Thyroid gland (tissue), 4 donors: ENCODE measurements around the gene CD274.

Experiments
- POLR2A ChIP-seq, 2 donors: fragments of 450-650 bp; IDR thresholded peaks; one replicate each; pipeline ENCODE4 v1.6.1; 2017; ENCODE audit warnings: antibody characterized with exemption in 2 of 2, mild to moderate bottlenecking in 2 of 2, moderate library complexity in 1 of 2
- TF ChIP-seq, protein P1 (sequence below), 6 experiments: fragments of 200-600 bp in 3 of 6; fragments of 450-650 bp in 3 of 6; sonication (generic) in 3 of 6; IDR thresholded peaks; one replicate each; pipeline ENCODE4 v1.5.1; 2016 to 2019; ENCODE audit warnings: antibody characterized with exemption in 6 of 6, mild to moderate bottlenecking in 2 of 6, inconsistent platforms in 1 of 6, moderate library complexity in 1 of 6

DNA sequence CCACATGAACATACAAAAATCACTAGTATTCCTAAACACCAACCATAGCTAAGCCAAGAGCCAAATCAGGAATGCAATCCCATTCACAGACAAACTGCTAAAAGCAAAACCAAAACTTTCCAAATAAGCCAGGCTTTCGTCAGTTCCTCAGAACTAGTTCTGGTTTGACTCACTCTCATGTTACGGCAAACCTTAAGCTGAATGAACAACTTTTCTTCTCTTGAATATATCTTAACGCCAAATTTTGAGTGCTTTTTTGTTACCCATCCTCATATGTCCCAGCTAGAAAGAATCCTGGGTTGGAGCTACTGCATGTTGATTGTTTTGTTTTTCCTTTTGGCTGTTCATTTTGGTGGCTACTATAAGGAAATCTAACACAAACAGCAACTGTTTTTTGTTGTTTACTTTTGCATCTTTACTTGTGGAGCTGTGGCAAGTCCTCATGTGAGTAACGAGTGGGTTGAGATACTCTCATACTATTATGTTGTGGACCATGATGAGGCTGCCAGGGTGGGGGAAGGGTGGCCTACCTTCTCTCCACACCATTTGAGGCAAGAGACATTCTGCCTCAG, 60.1 kb downstream of the CD274 start, which contains the start of gene PDCD1LG2:
- TF ChIP-seq, protein P1, sequence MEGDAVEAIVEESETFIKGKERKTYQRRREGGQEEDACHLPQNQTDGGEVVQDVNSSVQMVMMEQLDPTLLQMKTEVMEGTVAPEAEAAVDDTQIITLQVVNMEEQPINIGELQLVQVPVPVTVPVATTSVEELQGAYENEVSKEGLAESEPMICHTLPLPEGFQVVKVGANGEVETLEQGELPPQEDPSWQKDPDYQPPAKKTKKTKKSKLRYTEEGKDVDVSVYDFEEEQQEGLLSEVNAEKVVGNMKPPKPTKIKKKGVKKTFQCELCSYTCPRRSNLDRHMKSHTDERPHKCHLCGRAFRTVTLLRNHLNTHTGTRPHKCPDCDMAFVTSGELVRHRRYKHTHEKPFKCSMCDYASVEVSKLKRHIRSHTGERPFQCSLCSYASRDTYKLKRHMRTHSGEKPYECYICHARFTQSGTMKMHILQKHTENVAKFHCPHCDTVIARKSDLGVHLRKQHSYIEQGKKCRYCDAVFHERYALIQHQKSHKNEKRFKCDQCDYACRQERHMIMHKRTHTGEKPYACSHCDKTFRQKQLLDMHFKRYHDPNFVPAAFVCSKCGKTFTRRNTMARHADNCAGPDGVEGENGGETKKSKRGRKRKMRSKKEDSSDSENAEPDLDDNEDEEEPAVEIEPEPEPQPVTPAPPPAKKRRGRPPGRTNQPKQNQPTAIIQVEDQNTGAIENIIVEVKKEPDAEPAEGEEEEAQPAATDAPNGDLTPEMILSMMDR (IDR thresholded peaks at IDR 0.05), result no peak
- TF ChIP-seq POLR2A (IDR thresholded peaks at IDR 0.05), result no peak
